Ectodermal cell (in vitro differentiated cells): ENCODE data around the gene LAMA2.

Experiments
- H3K27ac ChIP-seq: 2 replicates; pipeline ENCODE4 v1.7.0; 2013; ENCODE audit warnings: mild to moderate bottlenecking, low read depth, low read length; ENCODE audit not compliant: insufficient read depth, poor library complexity, severe bottlenecking
- H3K27me3 ChIP-seq: 2 replicates; pipeline ENCODE4 v1.7.0; 2013; ENCODE audit warnings: mild to moderate bottlenecking, low read length; ENCODE audit not compliant: insufficient read depth, control insufficient read depth, poor library complexity, severe bottlenecking
- H3K36me3 ChIP-seq: one replicate; pipeline ENCODE4 v1.7.0; 2013; ENCODE audit warnings: low read length; ENCODE audit not compliant: control insufficient read depth, insufficient read depth
- H3K4me1 ChIP-seq: one replicate; pipeline ENCODE4 v1.7.0; 2013; ENCODE audit warnings: low read length; ENCODE audit not compliant: control insufficient read depth, insufficient read depth
- H3K4me3 ChIP-seq: 2 replicates; pipeline ENCODE4 v1.7.0; 2013; ENCODE audit warnings: low read depth, low read length, control low read depth; ENCODE audit not compliant: insufficient read depth
- H3K9me3 ChIP-seq: 2 replicates; pipeline ENCODE4 v1.7.0; 2013; ENCODE audit warnings: mild to moderate bottlenecking, low read length, moderate library complexity; ENCODE audit not compliant: control insufficient read depth
- WGBS, 2 experiments: methylation state at CpG; one replicate each; pipeline ENCODE4 v1.1.7; 2013; ENCODE audit warnings: missing lambda C conversion rate in 2 of 2; 5-methylcytosine and 5-hydroxymethylcytosine counted together

LAMA2 gene

GRCh38 chr6:129453073-129453472 is 570.1 kb downstream of the LAMA2 start:
- Histone ChIP-seq H3K36me3 (no peaks in the 10 kb centered on the region), H3K27me3 (no peaks in the 10 kb centered on the region), H3K4me1 (no peaks in the 10 kb centered on the region), H3K27ac (no peak overlapping the region), H3K9me3 (no peaks in the 10 kb centered on the region), H3K4me3 (no peak overlapping the region)
- 96 to 100% methylated on average over 1 to 3 of the region's 3 CpGs for WGBS, 2 experiments

- Histone ChIP-seq H3K27ac (no peak overlapping the region), H3K4me3 (no peak overlapping the region), H3K36me3 (no peaks in the 10 kb centered on the region), H3K4me1 (no peaks in the 10 kb centered on the region), H3K27me3 (no peaks in the 10 kb centered on the region), H3K9me3 (no peaks in the 10 kb centered on the region)
- WGBS, 2 experiments, result 96 to 100% methylated on average over 1 of the region's 1 CpG
These were observed 571.5 kb downstream of the LAMA2 start for GRCh38 chr6:129454488-129454887.

- whole genome bisulfite sequencing, 2 experiments, result 97 to 100% methylated on average over 1 to 2 of the region's 3 CpGs
These were observed 572.3 kb downstream of the LAMA2 start for GRCh38 chr6:129455126-129455769.

GRCh38 chr6:129460221-129460620 is 577.3 kb downstream of the LAMA2 start:
- no peak overlapping the region for H3K27ac ChIP-seq
- 84 to 86% methylated on average over 1 to 2 of the region's 2 CpGs for WGBS, 2 experiments
- no peaks in the 10 kb centered on the region for H3K36me3 ChIP-seq

More at GRCh38 chr6:129455126-129455769, 572.3 kb downstream of the LAMA2 start:
- Histone ChIP-seq H3K27me3 (no peaks in the 10 kb centered on the region), H3K4me1 (no peaks in the 10 kb centered on the region), H3K27ac (no peak overlapping the region), H3K9me3 (no peaks in the 10 kb centered on the region), H3K4me3 (no peak overlapping the region), H3K36me3 (no peaks in the 10 kb centered on the region)

GRCh38 chr6:129469070-129469662 is 586.2 kb downstream of the LAMA2 start:
- H3K9me3 ChIP-seq, result no peaks in the 10 kb centered on the region
- H3K27me3 ChIP-seq, result no peaks in the 10 kb centered on the region
- no peaks in the 10 kb centered on the region for H3K4me1 ChIP-seq
- 94 to 97% methylated on average over 3 of the region's 3 CpGs for WGBS, 2 experiments
- H3K36me3 ChIP-seq, result no peaks in the 10 kb centered on the region
- no peak overlapping the region for H3K4me3 ChIP-seq
- no peak overlapping the region for H3K27ac ChIP-seq

More at GRCh38 chr6:129460221-129460620, 577.3 kb downstream of the LAMA2 start:
- no peak overlapping the region for H3K4me3 ChIP-seq
- no peaks in the 10 kb centered on the region for H3K4me1 ChIP-seq
- no peaks in the 10 kb centered on the region for H3K27me3 ChIP-seq
- H3K9me3 ChIP-seq, result no peaks in the 10 kb centered on the region

GRCh38 chr6:129472239-129472638 is 589.3 kb downstream of the LAMA2 start:
- Histone ChIP-seq H3K36me3 (no peaks in the 10 kb centered on the region), H3K4me3 (no peak overlapping the region), H3K4me1 (no peaks in the 10 kb centered on the region), H3K9me3 (no peaks in the 10 kb centered on the region), H3K27ac (no peak overlapping the region), H3K27me3 (no peaks in the 10 kb centered on the region)
- 64 to 68% methylated on average over 3 of the region's 3 CpGs for WGBS, 2 experiments

- Histone ChIP-seq H3K4me3 (no peak overlapping the region), H3K36me3 (no peaks in the 10 kb centered on the region), H3K27ac (no peak overlapping the region), H3K4me1 (no peaks in the 10 kb centered on the region), H3K9me3 (no peaks in the 10 kb centered on the region), H3K27me3 (no peaks in the 10 kb centered on the region)
- WGBS, 2 experiments, result 92 to 93% methylated on average over 3 of the region's 3 CpGs
These were observed 590.6 kb downstream of the LAMA2 start for GRCh38 chr6:129473546-129473945.

GRCh38 chr6:129475477-129476247 is 592.7 kb downstream of the LAMA2 start:
- Histone ChIP-seq H3K36me3 (no peaks in the 10 kb centered on the region), H3K4me1 (no peaks in the 10 kb centered on the region), H3K27me3 (no peaks in the 10 kb centered on the region), H3K27ac (no peak overlapping the region), H3K9me3 (no peaks in the 10 kb centered on the region), H3K4me3 (no peak overlapping the region)
- WGBS, 2 experiments, result 86 to 87% methylated on average over 6 to 7 of the region's 7 CpGs

GRCh38 chr6:129476248-129476564 is 593.3 kb downstream of the LAMA2 start:
- Histone ChIP-seq H3K36me3 (no peaks in the 10 kb centered on the region), H3K27me3 (no peaks in the 10 kb centered on the region), H3K4me1 (no peaks in the 10 kb centered on the region), H3K9me3 (no peaks in the 10 kb centered on the region), H3K4me3 (no peak overlapping the region), H3K27ac (no peak overlapping the region)
- 96% methylated on average over 4 of the region's 4 CpGs for WGBS, 2 experiments

GRCh38 chr6:129476810-129477209 is 593.9 kb downstream of the LAMA2 start:
- WGBS, 2 experiments, result 93 to 96% methylated on average over 3 to 4 of the region's 4 CpGs
- H3K36me3 ChIP-seq, result no peaks in the 10 kb centered on the region
- H3K4me3 ChIP-seq, result no peak overlapping the region
- H3K27me3 ChIP-seq, result no peaks in the 10 kb centered on the region
- no peaks in the 10 kb centered on the region for H3K4me1 ChIP-seq
- H3K9me3 ChIP-seq, result no peaks in the 10 kb centered on the region
- H3K27ac ChIP-seq, result no peak overlapping the region
